ENCODE data around the gene EPHB2. TPM values are rescaled to one million over a fixed set of nuclear protein-coding genes. Genes with fewer than 3 reads are reported as not detected.
"Not testable (repeated sequence)": the region's sequence is repeated elsewhere in the genome, so short reads cannot be mapped to it uniquely, and the experiment has no call there.

Gene EPHB2
- total and polyA plus RNA-seq, 2 of the 8 experiments (the other 6 are each of a cell fraction or from before 2014, with no cell fraction given): 15.8 to 17.2 TPM

DNA sequence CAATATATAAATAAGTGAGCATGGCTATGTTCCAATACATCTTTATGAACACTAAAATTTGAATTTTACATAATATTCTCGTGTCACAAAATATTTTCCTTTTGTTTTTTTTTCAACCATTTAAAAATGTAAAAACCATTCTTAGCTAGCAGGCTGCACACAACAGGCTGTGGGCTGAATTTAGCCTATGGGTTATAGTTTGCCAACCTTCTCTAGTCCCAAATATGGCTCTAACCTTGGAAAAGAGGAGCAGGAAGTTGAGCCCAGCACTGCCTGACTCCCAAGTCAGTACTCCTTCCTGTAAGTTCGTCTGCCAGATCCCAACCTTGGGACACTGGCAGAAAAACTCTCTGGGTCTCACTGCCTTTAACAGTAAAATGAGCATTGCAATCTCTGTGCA lies 44.2 kb upstream of the EPHB2 start (continued):
- TF ChIP-seq CTBP2 (IDR thresholded peaks at IDR 0.05; ENCODE audit: borderline replicate concordance, insufficient read depth, insufficient read length, low read length): no peak
- TF ChIP-seq CBX8 (IDR thresholded peaks at IDR 0.05; ENCODE audit: borderline replicate concordance, low read depth, low read length): no peak
- TF ChIP-seq RBBP5 (IDR thresholded peaks at IDR 0.05; ENCODE audit: borderline replicate concordance, low read depth, low read length): no peak
- TF ChIP-seq, protein P1, sequence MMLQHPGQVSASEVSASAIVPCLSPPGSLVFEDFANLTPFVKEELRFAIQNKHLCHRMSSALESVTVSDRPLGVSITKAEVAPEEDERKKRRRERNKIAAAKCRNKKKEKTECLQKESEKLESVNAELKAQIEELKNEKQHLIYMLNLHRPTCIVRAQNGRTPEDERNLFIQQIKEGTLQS (IDR thresholded peaks at IDR 0.05; ENCODE audit: insufficient read depth, low read depth, low read length): no peak
- TF ChIP-seq SAP30 (IDR thresholded peaks at IDR 0.05; ENCODE audit: insufficient read depth, insufficient replicate concordance, low read length): no peak

DNA sequence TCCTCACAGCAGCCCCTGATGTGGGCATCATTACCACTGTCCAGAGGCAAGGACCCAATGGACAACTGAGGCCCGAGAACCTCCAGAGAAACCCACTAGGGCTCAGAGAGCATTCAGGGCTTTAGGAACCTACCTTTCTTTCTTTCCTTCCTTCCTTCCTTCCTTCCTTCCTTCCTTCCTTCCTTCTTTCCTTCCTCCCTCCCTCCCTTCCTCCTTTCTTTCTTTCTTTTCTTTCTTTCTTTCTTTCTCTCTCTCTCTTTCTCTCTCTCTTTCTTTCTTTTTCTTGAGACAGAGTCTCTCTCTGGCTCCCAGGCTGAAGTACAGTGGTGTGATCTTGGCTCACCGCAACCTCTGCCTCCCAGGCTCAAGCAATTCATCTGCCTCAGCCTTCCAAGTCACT lies 41.8 kb upstream of the EPHB2 start:
- not testable (repeated sequence) for H4K5ac ChIP-seq (ENCODE audit: insufficient read length, low read depth, low read length); H2AK5ac ChIP-seq (ENCODE audit: low read depth, low read length); H3K79me2 ChIP-seq (ENCODE audit: control insufficient read depth in 1 of 2, insufficient read depth in 2 of 2, low read length in 2 of 2); H3K27ac ChIP-seq (ENCODE audit: low read depth, low read length); H3K14ac ChIP-seq (ENCODE audit: insufficient read length); H3K9me3 ChIP-seq (ENCODE audit: insufficient read depth in 2 of 2, low read depth in 1 of 2, low read length in 1 of 2); H3K18ac ChIP-seq (ENCODE audit: extremely low read depth, low read length); H2BK20ac ChIP-seq (ENCODE audit: low read length); H3K36me3 ChIP-seq (ENCODE audit: control insufficient read depth in 2 of 4, insufficient read depth in 4 of 4, low read length in 3 of 4); H2BK15ac ChIP-seq (ENCODE audit: low read length); H3K4me2 ChIP-seq (ENCODE audit: insufficient read depth in 1 of 2, low read depth in 2 of 2, low read length in 2 of 2); H4K20me1 ChIP-seq (replicated peaks in 1 of 2; ENCODE audit: control insufficient read depth in 1 of 2, insufficient read depth in 2 of 2, low read length in 2 of 2); H3K9ac ChIP-seq (replicated peaks in 1 of 4; ENCODE audit: extremely low read depth in 1 of 4, low read depth in 3 of 4, low read length in 3 of 4); H4K91ac ChIP-seq (replicated peaks; ENCODE audit: insufficient read length, low read length); H3K23me2 ChIP-seq (ENCODE audit: low read depth, low read length); H3K4ac ChIP-seq (replicated peaks; ENCODE audit: insufficient read length, low read depth, low read length); H3K4me1 ChIP-seq (replicated peaks in 1 of 4; ENCODE audit: control insufficient read depth in 3 of 4, insufficient read depth in 4 of 4, low read length in 3 of 4); H4K8ac ChIP-seq (ENCODE audit: extremely low read depth, insufficient read depth, low read length); H2BK5ac ChIP-seq (ENCODE audit: low read depth, low read length); DNase-seq (ENCODE audit: low read depth in 1 of 2, low spot score in 2 of 2); H2AFZ ChIP-seq (ENCODE audit: low read length); FAIRE-seq; H3K4me3 ChIP-seq (ENCODE audit: extremely low read depth in 1 of 4, insufficient read depth in 2 of 4, low read depth in 3 of 4, low read length in 4 of 4); H3K56ac ChIP-seq (replicated peaks; ENCODE audit: insufficient read length, low read depth, low read length); H2BK12ac ChIP-seq (ENCODE audit: low read depth, low read length); H3K23ac ChIP-seq (ENCODE audit: insufficient read length); H3K79me1 ChIP-seq (ENCODE audit: low read depth, low read length); H2BK120ac ChIP-seq (replicated peaks; ENCODE audit: low read depth, low read length); H3K27me3 ChIP-seq (replicated peaks in 1 of 4; ENCODE audit: control insufficient read depth in 3 of 4, extremely low read depth in 1 of 4, insufficient read depth in 3 of 4, low read length in 3 of 4)
- ChIA-PET CTCF (ENCODE audit: partially characterized antibody) (interaction anchor here (0.7 to 3.8 kb wide), 8 partner anchors 19 to 296 kb away, joined by 3 to 15 read pairs (median 4); no protein-coding TSS in a partner anchor), POLR2A (ENCODE audit: partially characterized antibody) (interaction anchor here (0.6 kb wide), 1 partner anchor 283 kb away, joined by 3 read pairs; no protein-coding TSS in a partner anchor)
- 85% methylated on average over 2 of the region's 2 CpGs; no CpG with 5 or more reads in 1 of the 2 experiments for WGBS, 2 experiments (ENCODE audit: extremely low coverage in 1 of 2, insufficient coverage in 1 of 2, insufficient read length in 1 of 2, insufficient replicate concordance in 2 of 2, low coverage in 1 of 2, low lambda C conversion rate in 2 of 2, missing lambda C conversion rate in 1 of 2)
